Stimulated activated naive CD8-positive, alpha-beta T cell treated with anti-CD3 and anti-CD28 coated beads, Interleukin-15, amount 100 ng/mL, for 72 hours (primary cell): ENCODE measurements around the gene TTC7B.
A peak's percentile ranks its signal among the peaks of the same experiment; 100 is the strongest.

ENCODE experiments used
- ATAC-seq: fragments of 150-1000 bp; cut with Tn5 transposase; 2 replicates; pipeline ENCODE4 v1.10.0; 2021; ENCODE audit warnings: mild to moderate bottlenecking, moderate library complexity
- DNase-seq, 2 donors: peaks; one replicate each; pipeline ENCODE4 v3.0.0; 2021 to 2022
- H3K27ac Mint-ChIP-seq, 2 donors: one replicate each; pipeline ENCODE4 v1.8.0; 2022; ENCODE audit warnings: mild to moderate bottlenecking in 2 of 2, mixed read lengths in 2 of 2, moderate library complexity in 2 of 2
- H3K27me3 Mint-ChIP-seq: one replicate; pipeline ENCODE4 v1.8.0; 2022; ENCODE audit warnings: mixed read lengths
- H3K4me1 Mint-ChIP-seq: one replicate; pipeline ENCODE4 v1.8.0; 2022; ENCODE audit warnings: mild to moderate bottlenecking, mixed read lengths
- H3K4me3 Mint-ChIP-seq, 2 donors: one replicate each; pipeline ENCODE4 v1.8.0; 2022; ENCODE audit warnings: mild to moderate bottlenecking in 2 of 2, mixed read lengths in 2 of 2, moderate library complexity in 1 of 2
- H3K9me3 Mint-ChIP-seq, 2 donors: one replicate each; pipeline ENCODE4 v1.8.0; 2022; ENCODE audit warnings: mixed read lengths in 2 of 2

The TTC7B gene

GRCh38 chr14:90513161-90514014 lies 302.8 kb downstream of the TTC7B start:
- Mint-ChIP-seq H3K27me3 (peaks cover 17% of the 10 kb centered on the region), H3K4me1 (peaks cover 13% of the 10 kb centered on the region), H3K9me3 (no peaks in the 10 kb centered on the region), H3K27ac (no peak overlapping the region), H3K4me3 (no peak overlapping the region)
- DNase-seq (no peak), ATAC-seq (peak; percentile 25)

- Mint-ChIP-seq H3K4me3 (no peak overlapping the region), H3K9me3 (no peaks in the 10 kb centered on the region), H3K27me3 (peaks cover 26% of the 10 kb centered on the region), H3K4me1 (peaks cover 14% of the 10 kb centered on the region), H3K27ac (no peak overlapping the region)
- no peak for DNase-seq
- ATAC-seq = no peak
Measured at GRCh38 chr14:90512329-90512991, 303.8 kb downstream of the TTC7B start.

- ATAC-seq (no peak), DNase-seq (no peak)
- Mint-ChIP-seq H3K9me3 (no peaks in the 10 kb centered on the region), H3K27ac (no peak overlapping the region), H3K4me1 (peaks cover 14% of the 10 kb centered on the region), H3K27me3 (peaks cover 29% of the 10 kb centered on the region), H3K4me3 (no peak overlapping the region)
Measured at GRCh38 chr14:90511795-90512328, 304.4 kb downstream of the TTC7B start.

GRCh38 chr14:90511252-90511651 lies 305.0 kb downstream of the TTC7B start:
- ATAC-seq (no peak), DNase-seq (no peak)
- Mint-ChIP-seq H3K27me3 (peaks cover 29% of the 10 kb centered on the region), H3K4me1 (peaks cover 14% of the 10 kb centered on the region), H3K9me3 (no peaks in the 10 kb centered on the region), H3K4me3 (no peak overlapping the region), H3K27ac (peak overlapping the region in 1 of 2 donors; percentile 77)

GRCh38 chr14:90510159-90510558 lies 306.1 kb downstream of the TTC7B start:
- Mint-ChIP-seq H3K27ac (no peak overlapping the region), H3K4me1 (peaks cover 14% of the 10 kb centered on the region), H3K27me3 (peaks cover 29% of the 10 kb centered on the region), H3K4me3 (no peak overlapping the region), H3K9me3 (no peaks in the 10 kb centered on the region)
- ATAC-seq = peak; percentile 11
- no peak for DNase-seq

GRCh38 chr14:90509403-90509802 lies 306.8 kb downstream of the TTC7B start:
- peaks cover 14% of the 10 kb centered on the region for H3K4me1 Mint-ChIP-seq
- ATAC-seq (no peak), DNase-seq (no peak)
- no peak overlapping the region for H3K4me3 Mint-ChIP-seq
- H3K27ac Mint-ChIP-seq = peak overlapping the region in 1 of 2 donors; percentile 54
- peaks cover 29% of the 10 kb centered on the region for H3K27me3 Mint-ChIP-seq
- no peaks in the 10 kb centered on the region for H3K9me3 Mint-ChIP-seq

GRCh38 chr14:90508536-90509254 lies 307.5 kb downstream of the TTC7B start:
- Mint-ChIP-seq H3K27me3 (peaks cover 29% of the 10 kb centered on the region), H3K9me3 (no peaks in the 10 kb centered on the region), H3K4me1 (peaks cover 14% of the 10 kb centered on the region), H3K27ac (no peak overlapping the region), H3K4me3 (no peak overlapping the region)
- DNase-seq (no peak), ATAC-seq (no peak)

GRCh38 chr14:90508036-90508435 lies 308.2 kb downstream of the TTC7B start:
- no peak overlapping the region for H3K27ac Mint-ChIP-seq
- H3K9me3 Mint-ChIP-seq = no peaks in the 10 kb centered on the region
- no peak overlapping the region for H3K4me3 Mint-ChIP-seq
- ATAC-seq = no peak
- no peak for DNase-seq
- H3K27me3 Mint-ChIP-seq = peaks cover 29% of the 10 kb centered on the region
- peaks cover 14% of the 10 kb centered on the region for H3K4me1 Mint-ChIP-seq

- Mint-ChIP-seq H3K9me3 (no peaks in the 10 kb centered on the region), H3K4me3 (no peak overlapping the region), H3K27ac (no peak overlapping the region), H3K4me1 (peaks cover 14% of the 10 kb centered on the region), H3K27me3 (peaks cover 29% of the 10 kb centered on the region)
- ATAC-seq (no peak), DNase-seq (no peak)
Measured at GRCh38 chr14:90507428-90507827, 308.8 kb downstream of the TTC7B start.

GRCh38 chr14:90506748-90507147 lies 309.5 kb downstream of the TTC7B start:
- H3K4me3 Mint-ChIP-seq = no peak overlapping the region
- no peaks in the 10 kb centered on the region for H3K9me3 Mint-ChIP-seq
- ATAC-seq (no peak), DNase-seq (no peak)
- H3K4me1 Mint-ChIP-seq = peaks cover 14% of the 10 kb centered on the region
- peaks cover 35% of the 10 kb centered on the region for H3K27me3 Mint-ChIP-seq
- no peak overlapping the region for H3K27ac Mint-ChIP-seq

- no peak for ATAC-seq
- Mint-ChIP-seq H3K9me3 (no peaks in the 10 kb centered on the region), H3K4me3 (no peak overlapping the region), H3K27me3 (peaks cover 40% of the 10 kb centered on the region), H3K27ac (no peak overlapping the region), H3K4me1 (peaks cover 18% of the 10 kb centered on the region)
- DNase-seq = no peak
Measured at GRCh38 chr14:90505531-90505930, 310.7 kb downstream of the TTC7B start.

- DNase-seq (no peak), ATAC-seq (no peak)
- H3K4me3 Mint-ChIP-seq = no peak overlapping the region
- peaks cover 19% of the 10 kb centered on the region for H3K4me1 Mint-ChIP-seq
- H3K27ac Mint-ChIP-seq = no peak overlapping the region
- H3K27me3 Mint-ChIP-seq = peaks cover 40% of the 10 kb centered on the region
- no peaks in the 10 kb centered on the region for H3K9me3 Mint-ChIP-seq
Measured at GRCh38 chr14:90504643-90505042, 311.6 kb downstream of the TTC7B start.

GRCh38 chr14:90503582-90503981 lies 312.6 kb downstream of the TTC7B start:
- Mint-ChIP-seq H3K4me3 (no peak overlapping the region), H3K9me3 (no peaks in the 10 kb centered on the region), H3K27ac (no peak overlapping the region), H3K27me3 (peaks cover 40% of the 10 kb centered on the region), H3K4me1 (peaks cover 9% of the 10 kb centered on the region)
- no peak for DNase-seq
- no peak for ATAC-seq

GRCh38 chr14:90502760-90503159 lies 313.5 kb downstream of the TTC7B start:
- ATAC-seq (no peak), DNase-seq (no peak)
- Mint-ChIP-seq H3K27me3 (peaks cover 38% of the 10 kb centered on the region), H3K4me1 (peaks cover 6% of the 10 kb centered on the region), H3K4me3 (no peak overlapping the region), H3K9me3 (no peaks in the 10 kb centered on the region), H3K27ac (no peak overlapping the region)

- no peak for ATAC-seq
- H3K4me3 Mint-ChIP-seq = peak overlapping the region in 1 of 2 donors; percentile 48
- peaks cover 6% of the 10 kb centered on the region for H3K4me1 Mint-ChIP-seq
- peak overlapping the region; percentile 4 to 27 for H3K27ac Mint-ChIP-seq
- H3K9me3 Mint-ChIP-seq = no peaks in the 10 kb centered on the region
- peaks cover 32% of the 10 kb centered on the region for H3K27me3 Mint-ChIP-seq
- DNase-seq = no peak
Measured at GRCh38 chr14:90500665-90501370, 315.4 kb downstream of the TTC7B start.
